B cell (primary cell): ENCODE measurements around the gene DDIT4. TPM values are rescaled to one million over a fixed set of nuclear protein-coding genes. Genes with fewer than 3 reads are reported as not detected.

Experiments used
- ATAC-seq: fragments of 200-7000 bp; cut with Tn5 transposase; one replicate; pipeline ENCODE4 v1.10.0; 2021; ENCODE audit warnings: low read depth, mild to moderate bottlenecking, moderate number of reproducible peaks, moderate library complexity
- CTCF ChIA-PET: fragments of 350-600 bp; sonication (Branson Sonifier 250); formaldehyde crosslinking; loops from one replicate; lab custom pipeline; 2021; ENCODE audit warnings: antibody characterized with exemption, inconsistent platforms; lab: Charles Lee
- POLR2A ChIA-PET: fragments of 350-600 bp; sonication (Branson Sonifier 250); formaldehyde crosslinking; loops from one replicate; lab custom pipeline; 2021; ENCODE audit warnings: antibody characterized with exemption; lab: Charles Lee
- DNase-seq: peaks from one replicate; pipeline ENCODE4 v3.0.0; 2013
- H2AFZ ChIP-seq: 2 replicates; pipeline ENCODE4 v1.6.1; 2012; ENCODE audit warnings: mild to moderate bottlenecking, low read depth, low read length; ENCODE audit not compliant: insufficient read depth, poor library complexity, severe bottlenecking
- H3K27ac ChIP-seq, 2 donors: 1 replicate in 1 of 2; 2 replicates in 1 of 2; pipeline ENCODE4 v1.5.1; 2012 to 2013; ENCODE audit warnings: low read length in 2 of 2, mild to moderate bottlenecking in 2 of 2, moderate library complexity in 1 of 2
- H3K27me3 ChIP-seq, 4 experiments: fragments of 200-600 bp in 1 of 4; sonication (generic) in 1 of 4; replicated peaks in 1 of 4; 1 replicate in 2 of 4; 2 replicates in 2 of 4; pipeline versions ENCODE4 v1.6.1 to v1.7.0; 2013 to 2016; ENCODE audit warnings: low read length in 3 of 4, mild to moderate bottlenecking in 2 of 4, mixed read lengths in 1 of 4, moderate library complexity in 1 of 4; ENCODE audit not compliant: insufficient read depth in 4 of 4, control insufficient read depth in 3 of 4; ENCODE audit errors: control extremely low read depth in 1 of 4
- H3K36me3 ChIP-seq, 2 experiments: replicated peaks in 1 of 2; 1 replicate in 1 of 2; 2 replicates in 1 of 2; pipeline versions ENCODE4 v1.6.1 to v1.7.1; 2013; ENCODE audit warnings: low read length in 1 of 2; ENCODE audit not compliant: insufficient read depth in 2 of 2, control insufficient read depth in 1 of 2; ENCODE audit errors: control extremely low read depth in 1 of 2, extremely low read depth in 1 of 2
- H3K4me1 ChIP-seq, 2 donors: fragments of 200-600 bp in 1 of 2; sonication (generic) in 1 of 2; 1 replicate in 1 of 2; 2 replicates in 1 of 2; pipeline versions ENCODE4 v1.5.1 to v1.6.1; 2013 to 2017; ENCODE audit warnings: low read length in 2 of 2; ENCODE audit not compliant: control insufficient read depth in 2 of 2, insufficient read depth in 2 of 2
- H3K4me2 ChIP-seq: replicated peaks from 2 replicates; pipeline ENCODE3; 2012; ENCODE audit warnings: mild to moderate bottlenecking, low read depth, low read length; ENCODE audit not compliant: poor library complexity, severe bottlenecking
- H3K4me3 ChIP-seq, 5 experiments: fragments of 200-600 bp in 1 of 5; sonication (generic) in 1 of 5; 1 replicate in 3 of 5; 2 replicates in 2 of 5; pipeline versions ENCODE4 v1.5.1 to v1.7.0; 2011 to 2016; ENCODE audit warnings: low read length in 4 of 5, mild to moderate bottlenecking in 4 of 5, low read depth in 2 of 5, control low read depth in 1 of 5, moderate library complexity in 1 of 5; ENCODE audit not compliant: insufficient read depth in 1 of 5; ENCODE audit errors: control extremely low read depth in 1 of 5, extremely low read depth in 1 of 5
- H3K79me2 ChIP-seq: fragments of 200-600 bp; sonication (generic); one replicate; pipeline ENCODE4 v1.6.0; 2016; ENCODE audit warnings: low read length; ENCODE audit not compliant: control insufficient read depth, insufficient read depth
- H3K9ac ChIP-seq: fragments of 200-600 bp; sonication (generic); 2 replicates; pipeline ENCODE4 v1.6.1; 2017; ENCODE audit warnings: mild to moderate bottlenecking, low read length, moderate library complexity
- H3K9me3 ChIP-seq, 3 donors: one replicate each; pipeline versions ENCODE4 v1.6.1 to v1.7.1; 2013; ENCODE audit warnings: low read length in 2 of 3; ENCODE audit not compliant: control insufficient read depth in 2 of 3, insufficient read depth in 1 of 3; ENCODE audit errors: control extremely low read depth in 1 of 3
- H4K20me1 ChIP-seq: 2 replicates; pipeline ENCODE4 v1.6.0; 2012; ENCODE audit warnings: mild to moderate bottlenecking, low read length; ENCODE audit not compliant: insufficient read depth, control insufficient read depth, poor library complexity, severe bottlenecking
- H3K27ac Mint-ChIP-seq: one replicate; pipeline ENCODE4 v1.8.0; 2021; ENCODE audit warnings: mixed read lengths
- H3K27me3 Mint-ChIP-seq: one replicate; pipeline ENCODE4 v1.8.0; 2021; ENCODE audit warnings: mixed read lengths
- H3K4me1 Mint-ChIP-seq: one replicate; pipeline ENCODE4 v1.8.0; 2021; ENCODE audit warnings: mixed read lengths
- H3K4me3 Mint-ChIP-seq: one replicate; pipeline ENCODE4 v1.8.0; 2021; ENCODE audit warnings: mixed read lengths
- H3K9me3 Mint-ChIP-seq: one replicate; pipeline ENCODE4 v1.8.0; 2022; ENCODE audit warnings: mixed read lengths; ENCODE audit not compliant: insufficient read depth
- CTCF ChIP-seq: fragments of 200-600 bp; IDR thresholded peaks from one replicate; pipeline ENCODE4 v1.8.0; 2022; ENCODE audit warnings: antibody characterized with exemption, mild to moderate bottlenecking
- EZH2 ChIP-seq: IDR thresholded peaks from 2 replicates; pipeline ENCODE4 v1.6.1; 2012; ENCODE audit warnings: borderline replicate concordance, low read depth, mild to moderate bottlenecking, moderate library complexity, low read length; ENCODE audit not compliant: insufficient read depth, poor library complexity, severe bottlenecking
- WGBS: methylation state at CpG from one replicate; pipeline ENCODE4 v1.1.5; 2013; ENCODE audit warnings: missing lambda C conversion rate; ENCODE audit not compliant: insufficient coverage; 5-methylcytosine and 5-hydroxymethylcytosine counted together
- intact Hi-C: fragments of 100-400 bp; cut with micrococcal nuclease; formaldehyde crosslinking; loops from one replicate; pipeline ENCODE4 v1.10.0; 2022
- polyA plus RNA-seq: library from polyadenylated mRNA; depleted of rRNA; stranded (reverse); fragments of >200 nt; gene quantifications from 2 replicates; pipeline ENCODE4 v1.2.3, GENCODE V29; 2012
- total RNA-seq, 2 donors: library from RNA; stranded (reverse); fragments of 120-200 nt in 1 of 2; gene quantifications; 1 replicate in 1 of 2; 2 replicates in 1 of 2; pipeline versions ENCODE4 v1.2.3 to v1.2.4, GENCODE V29; 2013 to 2022

DDIT4 gene
- total and polyA plus RNA-seq, 2 donors (not counting 1 experiment from before 2014, with no cell fraction given): 102 to 110 TPM

DNA sequence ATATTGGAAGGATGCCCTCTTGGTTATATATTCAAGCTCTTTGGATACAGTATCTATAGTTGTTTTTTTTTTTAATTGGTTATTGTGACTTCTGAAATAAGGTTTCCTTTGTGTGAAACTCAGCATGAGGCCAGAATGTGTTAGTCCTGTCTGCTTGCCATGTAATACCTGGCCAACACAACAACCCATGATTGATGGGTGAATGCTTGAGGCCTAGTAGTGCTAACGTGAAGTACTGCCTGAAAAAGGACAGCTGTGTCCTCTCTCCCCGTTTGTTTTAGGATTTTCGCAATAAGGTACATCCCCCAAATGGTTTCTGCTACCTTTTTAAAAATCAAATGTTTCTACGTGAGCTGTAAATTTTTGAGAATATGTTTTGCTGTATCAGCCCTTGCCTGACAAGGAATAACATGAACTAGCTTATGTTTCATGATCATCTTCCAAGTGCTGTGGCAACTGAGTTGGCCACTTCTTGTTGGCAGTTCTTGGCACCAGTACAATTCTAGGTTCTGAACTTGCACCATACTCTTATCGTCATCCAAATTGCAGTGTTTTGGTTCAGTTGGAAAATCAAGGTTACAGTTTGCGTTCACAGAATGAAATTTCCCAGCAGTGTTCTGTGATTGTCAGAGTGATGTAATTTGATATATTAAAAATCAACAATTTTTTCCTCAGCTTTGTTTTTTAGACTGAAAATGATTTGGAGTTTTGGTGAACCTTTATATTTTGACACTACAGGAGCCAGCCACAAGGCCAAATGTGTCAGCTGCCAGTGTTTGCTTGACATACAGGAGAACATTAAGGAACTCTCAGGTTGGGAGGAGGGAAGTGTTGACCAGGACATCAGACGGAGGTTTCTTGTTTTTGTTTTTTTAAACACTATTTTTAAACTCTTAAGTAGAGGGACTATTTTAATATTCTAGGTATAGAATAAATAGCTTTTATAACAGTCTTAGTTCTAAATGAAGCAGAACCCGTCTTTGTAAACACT is 44.2 kb upstream of the DDIT4 start:
- no peak overlapping the region for H3K4me2 ChIP-seq
- H3K27me3 Mint-ChIP-seq: no peaks in the 10 kb centered on the region
- peaks cover 70% of the 10 kb centered on the region for H3K79me2 ChIP-seq
- H4K20me1 ChIP-seq: peaks cover 53% of the 10 kb centered on the region
- no peaks in the 10 kb centered on the region for H3K9me3 Mint-ChIP-seq
- no peak overlapping the region for H3K9ac ChIP-seq
- DNase-seq (no peak), ATAC-seq (no peak)
- 100% methylated on average over 1 of the region's 8 CpGs for WGBS
- no peak overlapping the region for H3K4me3 Mint-ChIP-seq
- H3K4me1 Mint-ChIP-seq: peaks cover 37% of the 10 kb centered on the region
- H2AFZ ChIP-seq: no peak overlapping the region
- no peaks in the 10 kb centered on the region for H3K9me3 ChIP-seq
- peaks cover 27 to 30% of the 10 kb centered on the region in 2 donors for H3K4me1 ChIP-seq
- no peak overlapping the region for H3K4me3 ChIP-seq
- peaks cover 9 to 62% of the 10 kb centered on the region in 2 experiments for H3K36me3 ChIP-seq
- H3K27me3 ChIP-seq: no peaks in the 10 kb centered on the region
- H3K27ac ChIP-seq: peak overlapping the region in 1 of 2 donors; percentile 51
- ChIA-PET POLR2A (interaction anchor here (0.6 kb wide), 2 partner anchors 20 to 41 kb away, joined by 3 to 7 read pairs; no protein-coding TSS in a partner anchor), CTCF (interaction anchor here (0.6 to 2.6 kb wide), 12 partner anchors 11 to 182 kb away, joined by 3 to 9 read pairs (median 4); no protein-coding TSS in a partner anchor)
- intact Hi-C loops: loop anchor here (10.0 kb wide), 1 partner anchor 335 kb away; no protein-coding TSS in a partner anchor
- H3K27ac Mint-ChIP-seq: no peak overlapping the region
- no peak for TF ChIP-seq EZH2
- TF ChIP-seq CTCF: no peak
